ENCODE results near the gene EFR3B. TPM values are rescaled to one million over a fixed set of nuclear protein-coding genes. Genes with fewer than 3 reads are reported as not detected.

Gene EFR3B
- total RNA-seq, 1 donor from 2014 or later: 22.9 TPM

DNA sequence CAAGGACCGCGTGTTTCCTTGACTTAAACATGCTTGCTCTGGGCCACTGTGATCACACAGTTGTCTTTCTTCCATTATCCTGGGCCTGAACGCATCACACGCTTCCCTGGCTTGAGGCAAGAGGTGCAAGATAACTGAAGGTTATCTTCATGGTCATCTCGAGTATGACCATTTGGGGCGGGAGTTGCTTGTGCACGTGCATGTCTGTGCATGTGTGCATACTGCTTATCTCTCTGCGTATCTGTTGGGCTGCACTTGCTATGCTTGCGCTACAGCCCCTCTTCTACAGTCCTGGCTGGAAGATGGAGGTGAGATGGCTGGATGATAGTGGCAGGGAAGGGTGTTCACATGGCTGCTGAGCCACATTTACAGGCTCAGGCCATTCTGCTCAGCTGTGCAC is 27.2 kb upstream of the EFR3B start:
- Mint-ChIP-seq H3K27ac (ENCODE audit: unreplicated experiment) (no peak overlapping the region), H3K27me3 (ENCODE audit: unreplicated experiment) (no peaks in the 10 kb centered on the region), H3K4me3 (ENCODE audit: unreplicated experiment) (no peak overlapping the region), H3K4me1 (ENCODE audit: low read depth, unreplicated experiment) (peaks cover 5% of the 10 kb centered on the region), H3K36me3 (ENCODE audit: unreplicated experiment) (no peaks in the 10 kb centered on the region), H3K9me3 (ENCODE audit: unreplicated experiment) (no peaks in the 10 kb centered on the region)
- TF ChIP-seq, protein P1, sequence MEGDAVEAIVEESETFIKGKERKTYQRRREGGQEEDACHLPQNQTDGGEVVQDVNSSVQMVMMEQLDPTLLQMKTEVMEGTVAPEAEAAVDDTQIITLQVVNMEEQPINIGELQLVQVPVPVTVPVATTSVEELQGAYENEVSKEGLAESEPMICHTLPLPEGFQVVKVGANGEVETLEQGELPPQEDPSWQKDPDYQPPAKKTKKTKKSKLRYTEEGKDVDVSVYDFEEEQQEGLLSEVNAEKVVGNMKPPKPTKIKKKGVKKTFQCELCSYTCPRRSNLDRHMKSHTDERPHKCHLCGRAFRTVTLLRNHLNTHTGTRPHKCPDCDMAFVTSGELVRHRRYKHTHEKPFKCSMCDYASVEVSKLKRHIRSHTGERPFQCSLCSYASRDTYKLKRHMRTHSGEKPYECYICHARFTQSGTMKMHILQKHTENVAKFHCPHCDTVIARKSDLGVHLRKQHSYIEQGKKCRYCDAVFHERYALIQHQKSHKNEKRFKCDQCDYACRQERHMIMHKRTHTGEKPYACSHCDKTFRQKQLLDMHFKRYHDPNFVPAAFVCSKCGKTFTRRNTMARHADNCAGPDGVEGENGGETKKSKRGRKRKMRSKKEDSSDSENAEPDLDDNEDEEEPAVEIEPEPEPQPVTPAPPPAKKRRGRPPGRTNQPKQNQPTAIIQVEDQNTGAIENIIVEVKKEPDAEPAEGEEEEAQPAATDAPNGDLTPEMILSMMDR (IDR thresholded peaks at IDR 0.05; ENCODE audit: partially characterized antibody, unreplicated experiment): no peak
- DNase-seq: no peak

- TF ChIP-seq, protein P1 (IDR thresholded peaks at IDR 0.05; ENCODE audit: partially characterized antibody, unreplicated experiment): no peak
- H3K9me3 Mint-ChIP-seq (ENCODE audit: unreplicated experiment): no peaks in the 10 kb centered on the region
- no peak overlapping the region for H3K4me3 Mint-ChIP-seq (ENCODE audit: unreplicated experiment)
- H3K27me3 Mint-ChIP-seq (ENCODE audit: unreplicated experiment): peaks cover 3% of the 10 kb centered on the region
- DNase-seq: no peak
- no peaks in the 10 kb centered on the region for H3K4me1 Mint-ChIP-seq (ENCODE audit: low read depth, unreplicated experiment)
- no peak overlapping the region for H3K27ac Mint-ChIP-seq (ENCODE audit: unreplicated experiment)
- H3K36me3 Mint-ChIP-seq (ENCODE audit: unreplicated experiment): no peaks in the 10 kb centered on the region
These were observed 23.2 kb upstream of the EFR3B start for GRCh38 chr2:25018681-25019080.

DNA sequence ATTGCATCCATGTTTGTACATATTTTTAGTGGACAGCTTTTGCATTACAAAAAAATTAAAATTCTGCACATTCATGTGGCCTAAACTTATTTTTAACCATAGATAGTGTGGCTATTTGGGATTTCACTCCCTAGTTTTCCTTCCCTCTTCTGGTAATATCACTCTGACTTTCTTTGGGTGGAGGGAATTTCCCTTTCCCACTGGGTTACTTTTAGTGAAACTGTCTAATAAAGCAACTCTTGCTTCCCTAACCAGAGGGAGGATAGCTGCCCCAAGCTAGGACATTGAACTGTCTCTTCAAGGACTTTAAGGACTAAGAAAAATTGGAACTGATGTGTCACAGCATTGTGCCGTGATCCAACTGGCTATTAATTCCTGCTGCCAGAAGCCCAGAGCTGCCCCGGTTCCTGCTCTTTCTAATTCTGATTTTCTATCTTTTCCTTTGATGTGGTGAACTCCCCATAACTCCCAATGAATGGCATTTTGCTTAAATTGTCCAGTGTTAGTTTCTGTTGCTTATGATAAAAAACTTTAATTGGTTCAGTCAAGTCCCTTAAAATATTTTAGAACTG is 20.0 kb upstream of the EFR3B start:
- TF ChIP-seq, protein P1 (IDR thresholded peaks at IDR 0.05; ENCODE audit: partially characterized antibody, unreplicated experiment): no peak
- H3K4me1 Mint-ChIP-seq (ENCODE audit: low read depth, unreplicated experiment): peaks cover 5% of the 10 kb centered on the region
- DNase-seq: no peak
- no peak overlapping the region for H3K27ac Mint-ChIP-seq (ENCODE audit: unreplicated experiment)
- H3K9me3 Mint-ChIP-seq (ENCODE audit: unreplicated experiment): peaks cover 3% of the 10 kb centered on the region
- peaks cover 3% of the 10 kb centered on the region for H3K27me3 Mint-ChIP-seq (ENCODE audit: unreplicated experiment)
- H3K4me3 Mint-ChIP-seq (ENCODE audit: unreplicated experiment): no peak overlapping the region
- no peaks in the 10 kb centered on the region for H3K36me3 Mint-ChIP-seq (ENCODE audit: unreplicated experiment)

GRCh38 chr2:25023333-25023732 is 18.5 kb upstream of the EFR3B start:
- H3K36me3 Mint-ChIP-seq (ENCODE audit: unreplicated experiment): peaks cover 5% of the 10 kb centered on the region
- peaks cover 3% of the 10 kb centered on the region for H3K27me3 Mint-ChIP-seq (ENCODE audit: unreplicated experiment)
- TF ChIP-seq, protein P1 (IDR thresholded peaks at IDR 0.05; ENCODE audit: partially characterized antibody, unreplicated experiment): no peak
- H3K4me3 Mint-ChIP-seq (ENCODE audit: unreplicated experiment): no peak overlapping the region
- DNase-seq: no peak
- H3K9me3 Mint-ChIP-seq (ENCODE audit: unreplicated experiment): peaks cover 3% of the 10 kb centered on the region
- no peak overlapping the region for H3K27ac Mint-ChIP-seq (ENCODE audit: unreplicated experiment)
- peaks cover 5% of the 10 kb centered on the region for H3K4me1 Mint-ChIP-seq (ENCODE audit: low read depth, unreplicated experiment)

DNA sequence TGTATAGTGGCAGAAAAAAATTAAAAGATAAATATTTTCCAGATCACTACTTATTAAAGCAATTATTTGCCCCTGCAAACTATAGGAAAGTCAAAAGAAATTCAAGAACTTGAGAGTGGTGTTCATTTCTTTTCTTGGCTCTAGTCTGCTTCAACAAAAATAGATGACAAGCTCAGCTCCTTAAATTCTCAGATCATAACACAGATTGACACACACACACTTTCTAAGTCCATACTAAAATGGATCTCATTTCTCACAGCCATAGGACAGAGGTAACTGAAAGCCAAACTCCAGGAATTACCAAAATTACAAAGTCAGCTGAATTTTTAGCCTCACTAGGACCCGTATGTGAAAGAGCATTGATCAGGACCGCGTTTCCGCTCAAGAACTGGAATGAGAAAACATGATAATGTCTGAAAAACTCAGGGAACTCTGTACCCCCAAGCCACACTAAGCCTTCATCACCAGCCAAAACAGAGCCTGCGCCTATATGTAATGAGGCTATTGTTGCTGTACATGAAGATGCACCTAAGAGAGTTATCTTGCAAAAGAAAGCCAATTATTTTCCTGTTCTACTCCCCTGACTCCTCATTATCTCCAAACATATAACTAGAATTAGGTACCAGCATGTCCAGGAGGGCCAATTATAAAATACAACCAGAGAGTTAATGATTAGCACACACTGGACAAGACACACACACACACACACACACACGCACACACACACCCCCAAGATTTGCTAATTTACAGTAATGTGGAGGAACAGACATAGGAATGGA is 16.5 kb upstream of the EFR3B start:
- H3K4me1 Mint-ChIP-seq (ENCODE audit: low read depth, unreplicated experiment): peaks cover 5% of the 10 kb centered on the region
- H3K9me3 Mint-ChIP-seq (ENCODE audit: unreplicated experiment): peaks cover 5% of the 10 kb centered on the region
- peaks cover 4% of the 10 kb centered on the region for H3K27me3 Mint-ChIP-seq (ENCODE audit: unreplicated experiment)
- TF ChIP-seq, protein P1 (IDR thresholded peaks at IDR 0.05; ENCODE audit: partially characterized antibody, unreplicated experiment): no peak
- no peak for DNase-seq
- peaks cover 5% of the 10 kb centered on the region for H3K36me3 Mint-ChIP-seq (ENCODE audit: unreplicated experiment)
- H3K4me3 Mint-ChIP-seq (ENCODE audit: unreplicated experiment): no peak overlapping the region
- H3K27ac Mint-ChIP-seq (ENCODE audit: unreplicated experiment): no peak overlapping the region

Measured in glutamatergic neuron (in vitro differentiated cells).